ENCODE data around the gene SACS.

- TF ChIP-seq TAF1 (IDR thresholded peaks at IDR 0.05; ENCODE audit: low read depth, low read length) (0 out of 2 replicates have a peak, but pooled peaks have one; percentile 52), NRF1 (IDR thresholded peaks at IDR 0.05; ENCODE audit: low read depth, low read length) (0 out of 2 replicates have a peak, but pooled peaks have one; percentile 5), KDM5A (IDR thresholded peaks at IDR 0.05; ENCODE audit: low read length) (no peak), POLR2A (IDR thresholded peaks at IDR 0.05; ENCODE audit: control extremely low read depth in 1 of 2, low read depth in 2 of 2, low read length in 2 of 2) (peak; percentile 67 to 68), GABPA (IDR thresholded peaks at IDR 0.05; ENCODE audit: borderline replicate concordance, insufficient read depth, low read length) (no peak), CBX8 (IDR thresholded peaks at IDR 0.05; ENCODE audit: borderline replicate concordance, low read depth, low read length) (no peak), CTCF (IDR thresholded peaks at IDR 0.05; ENCODE audit: control extremely low read depth in 1 of 3, insufficient read depth in 1 of 3, low read depth in 1 of 3, low read length in 3 of 3) (no peak), TCF12 (IDR thresholded peaks at IDR 0.05; ENCODE audit: low read depth, low read length) (no peak)
Measured at GRCh38 chr13:23433171-23434153, at the start of gene SACS.

Data from H1 (cell line).